Stimulated activated CD8-positive, alpha-beta memory T cell treated with anti-CD3 and anti-CD28 coated beads, Interleukin-7, amount 100 ng/mL, for 48 hours (primary cell): Measurements from ENCODE around the gene DNAJB6.

Experiments used
- DNase-seq, 2 donors: peaks; one replicate each; pipeline ENCODE4 v3.0.0-alpha.2; 2020; ENCODE audit warnings: low read depth in 1 of 2; ENCODE audit errors: extremely low read depth in 1 of 2

Gene DNAJB6

DNA sequence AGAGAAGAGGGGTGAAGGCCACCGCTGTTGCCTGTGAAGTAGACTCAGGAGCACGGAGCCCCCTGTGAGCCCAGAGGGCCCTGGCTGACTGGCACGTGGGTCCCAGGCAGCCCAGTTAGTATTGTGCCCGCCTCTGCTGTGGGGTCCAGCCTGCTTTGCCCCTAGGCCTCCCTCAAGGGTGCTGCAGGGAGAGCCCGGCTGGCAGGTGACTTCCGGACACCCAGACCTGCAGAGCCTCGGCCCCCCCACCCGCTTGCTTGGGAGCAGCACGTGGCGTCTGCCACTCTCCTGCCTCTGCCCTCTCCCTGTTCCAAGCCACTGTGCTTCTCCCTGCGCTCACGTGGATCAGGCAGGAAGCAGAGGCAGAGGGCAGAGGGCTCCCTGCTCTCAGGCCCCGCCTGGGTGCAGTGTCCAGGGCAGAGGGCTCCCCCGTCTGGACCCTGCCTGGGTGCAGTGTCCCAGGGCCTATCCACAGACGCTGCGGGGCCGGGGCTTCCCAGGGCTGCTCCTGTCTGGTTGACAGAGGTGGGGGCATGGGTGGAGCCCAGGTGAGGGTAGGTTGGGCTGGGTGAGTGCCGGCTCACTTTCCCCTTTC, 88.4 kb downstream of the DNAJB6 start:
- DNase-seq, result no peak

DNA sequence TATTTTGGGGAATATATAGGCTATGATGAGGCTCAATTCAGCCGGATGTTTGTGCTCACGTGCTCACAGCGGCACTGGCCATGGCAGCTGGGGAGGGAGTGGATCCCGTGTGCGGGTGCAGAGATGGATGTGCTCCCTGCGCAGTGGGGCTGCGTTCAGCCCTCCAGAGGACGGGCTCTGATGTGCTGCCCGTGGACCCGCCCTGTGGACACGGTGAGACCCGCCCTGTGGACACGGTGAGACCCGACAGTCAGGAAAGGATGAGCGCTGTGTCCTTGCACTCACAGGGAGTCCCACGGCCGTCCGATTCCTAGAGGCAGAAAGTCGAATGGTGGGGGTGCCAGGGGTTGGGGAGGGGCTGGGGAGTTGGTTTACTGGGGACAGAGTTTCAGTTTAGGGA, 89.0 kb downstream of the DNAJB6 start:
- DNase-seq, result no peak

DNA sequence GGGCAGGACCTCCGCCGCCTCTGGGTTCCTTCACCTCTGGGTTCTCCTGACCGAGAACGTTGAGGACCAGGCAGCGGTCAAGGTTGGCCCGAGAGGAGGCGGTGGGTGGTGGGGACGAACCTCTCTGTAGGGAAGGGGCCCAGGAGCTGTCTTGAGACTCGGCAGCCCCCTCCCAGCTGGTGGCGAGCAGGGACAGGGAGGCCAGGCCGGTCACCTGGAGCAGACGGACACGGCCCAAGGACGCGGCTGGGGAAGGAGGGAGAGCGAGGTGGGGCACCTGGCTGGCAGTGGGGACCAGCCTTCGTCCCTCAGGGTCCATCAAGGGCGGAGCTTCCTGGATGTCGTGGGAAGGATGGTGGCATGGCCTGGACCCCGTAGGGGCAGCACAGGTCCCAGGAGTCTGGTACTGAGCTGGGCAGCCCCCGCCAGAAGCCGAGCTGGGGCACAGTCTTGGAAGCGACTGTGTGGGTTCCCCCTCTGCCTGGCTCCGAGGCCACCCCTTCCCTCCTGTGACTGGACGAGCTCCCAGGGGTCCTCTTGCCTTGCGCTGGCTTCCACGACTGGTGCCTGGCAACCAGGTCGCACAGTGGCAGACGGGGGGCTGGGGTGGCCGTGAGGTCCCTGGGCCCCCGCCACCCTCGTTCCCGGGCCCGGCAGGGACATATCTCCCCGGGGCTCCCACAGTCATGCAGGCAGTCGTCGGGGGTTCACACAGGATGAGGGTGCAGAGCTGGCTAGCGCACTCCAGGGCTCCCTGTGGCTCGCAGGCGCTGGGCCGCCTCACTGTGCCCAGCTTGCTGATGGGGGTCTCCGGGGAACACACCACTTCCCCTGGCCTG, 89.9 kb downstream of the DNAJB6 start:
- DNase-seq, result no peak

DNA sequence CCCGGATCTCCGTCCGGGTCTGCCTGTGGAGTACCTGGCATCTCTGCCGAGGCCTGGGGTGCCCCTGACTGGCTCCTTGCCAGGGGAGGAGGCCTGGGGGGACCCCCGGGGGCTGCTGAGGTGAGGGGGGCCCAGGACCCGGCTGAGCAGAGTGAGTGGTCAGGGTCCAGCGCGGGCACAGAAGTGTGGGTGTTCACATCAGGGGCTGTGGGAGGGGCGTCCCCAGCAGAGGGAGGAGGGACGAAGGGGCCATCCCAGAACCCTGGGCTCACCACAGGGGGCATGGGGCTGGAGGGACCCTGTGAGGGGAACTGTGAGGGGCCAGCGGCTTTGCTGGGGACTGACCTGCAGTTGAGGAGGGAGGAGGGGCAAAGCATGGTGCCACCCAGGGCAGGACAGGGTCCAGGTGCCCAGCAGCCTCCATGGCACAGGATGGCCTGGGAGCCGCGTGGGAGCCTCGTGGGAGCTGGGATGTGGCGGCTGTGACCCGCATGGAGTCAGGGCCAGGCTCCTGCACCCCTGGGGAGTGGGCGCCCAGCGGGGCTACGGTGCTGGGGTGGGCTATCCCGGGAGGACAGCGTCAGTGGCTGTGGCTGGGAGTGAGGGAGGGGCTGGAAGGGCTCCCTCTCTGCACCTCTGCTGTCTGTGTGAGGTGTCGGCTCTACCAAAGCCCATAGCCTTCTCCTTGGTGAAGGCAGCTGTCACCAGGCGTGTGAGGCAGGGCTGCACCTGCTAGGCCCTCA, 91.2 kb downstream of the DNAJB6 start:
- DNase-seq, result no peak

DNA sequence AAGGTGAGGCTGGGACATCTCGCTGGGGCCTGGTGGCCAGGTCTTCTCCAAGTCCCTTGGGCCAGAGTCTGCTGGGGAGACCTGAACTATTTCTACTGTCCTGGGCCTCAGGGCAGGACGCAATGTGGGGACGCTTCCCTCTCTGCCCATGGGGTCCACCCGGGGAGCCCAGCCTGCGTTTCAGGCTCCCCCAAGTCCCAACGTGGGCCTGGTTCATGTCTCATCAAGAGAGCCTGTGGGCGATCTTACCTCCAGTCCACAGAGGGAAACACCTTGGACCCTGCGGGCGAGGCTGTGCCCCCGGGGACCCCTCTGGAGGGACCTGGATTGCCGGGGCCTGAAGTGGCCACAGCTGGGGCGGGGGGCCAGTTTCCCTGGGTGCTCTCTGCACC, 91.7 kb downstream of the DNAJB6 start:
- DNase-seq, result no peak

DNA sequence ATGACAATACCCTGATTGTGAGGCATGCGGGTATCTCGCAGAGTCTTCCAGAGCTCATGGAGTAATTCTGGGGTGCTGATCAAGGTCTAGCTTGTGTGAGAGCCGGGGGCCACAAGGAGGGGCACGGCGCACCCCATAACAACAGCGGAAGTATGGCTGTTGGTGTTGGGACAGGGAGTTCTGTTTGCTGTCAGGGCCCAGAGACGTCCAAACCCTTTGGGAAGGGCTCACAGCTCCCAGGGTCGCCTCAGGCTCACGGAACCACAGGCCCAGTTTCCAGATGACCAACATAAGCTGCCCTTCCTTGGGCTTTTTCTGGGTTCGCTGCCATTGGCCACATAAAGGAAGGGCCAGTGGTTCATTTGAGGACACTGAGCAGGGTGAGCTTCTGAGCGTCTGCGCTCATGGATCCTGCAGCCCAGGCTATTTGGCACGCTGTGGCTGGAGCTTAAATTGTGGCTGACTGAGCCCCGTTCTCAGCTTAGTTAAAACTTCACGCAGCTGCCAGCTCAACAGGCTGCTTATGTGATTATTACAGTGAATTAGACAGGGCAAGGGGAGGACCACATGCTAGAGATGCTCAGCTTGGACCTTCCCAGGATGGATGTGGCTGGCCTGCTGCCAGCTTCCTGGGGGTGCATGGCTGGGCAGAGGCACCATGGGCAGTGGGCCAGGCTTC, 92.3 kb downstream of the DNAJB6 start:
- no peak for DNase-seq

DNA sequence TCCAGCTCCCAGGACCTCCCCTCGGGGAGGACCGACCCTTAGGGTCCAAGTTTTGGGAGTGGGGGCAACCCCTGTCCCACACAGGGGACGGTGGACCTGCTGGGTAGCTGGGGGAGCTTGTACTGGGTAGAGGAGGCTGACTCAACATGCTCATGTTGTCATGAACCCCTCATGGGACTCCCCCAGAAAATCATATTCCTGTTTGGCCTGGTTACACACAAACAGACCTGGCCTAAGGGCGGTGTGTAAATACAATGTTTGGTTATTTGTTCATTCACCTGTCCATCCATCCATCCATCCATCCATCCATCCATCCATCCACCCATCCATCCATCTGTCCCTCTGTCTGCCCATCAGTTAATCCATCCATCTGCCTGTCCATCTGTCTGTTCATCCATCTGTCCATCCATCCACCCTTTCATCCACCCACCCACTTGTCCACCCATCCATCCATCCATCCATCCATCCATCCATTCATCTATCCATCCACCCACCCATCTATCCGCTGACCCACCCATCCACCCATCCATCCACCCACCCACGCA, 92.9 kb downstream of the DNAJB6 start:
- no peak for DNase-seq

DNA sequence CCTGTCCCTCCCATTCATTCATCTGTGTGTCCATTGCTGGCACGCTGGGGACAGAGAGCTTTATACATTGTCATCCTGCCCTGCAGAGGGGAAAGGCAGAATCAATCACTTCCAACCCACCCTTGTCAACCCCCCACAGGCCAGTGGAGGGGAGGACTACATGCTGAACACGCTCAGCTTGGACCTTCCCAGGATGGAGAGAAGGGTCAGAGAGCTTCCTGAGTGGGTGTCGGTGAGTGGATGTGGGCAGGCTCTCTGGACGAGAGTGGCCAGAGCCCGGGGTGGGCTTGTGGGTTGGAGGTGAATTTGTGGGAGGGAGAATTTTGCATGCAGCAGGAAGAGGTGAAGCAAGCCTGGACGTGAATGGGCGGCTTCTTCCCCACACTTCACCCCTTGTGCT, 93.9 kb downstream of the DNAJB6 start:
- no peak for DNase-seq

DNA sequence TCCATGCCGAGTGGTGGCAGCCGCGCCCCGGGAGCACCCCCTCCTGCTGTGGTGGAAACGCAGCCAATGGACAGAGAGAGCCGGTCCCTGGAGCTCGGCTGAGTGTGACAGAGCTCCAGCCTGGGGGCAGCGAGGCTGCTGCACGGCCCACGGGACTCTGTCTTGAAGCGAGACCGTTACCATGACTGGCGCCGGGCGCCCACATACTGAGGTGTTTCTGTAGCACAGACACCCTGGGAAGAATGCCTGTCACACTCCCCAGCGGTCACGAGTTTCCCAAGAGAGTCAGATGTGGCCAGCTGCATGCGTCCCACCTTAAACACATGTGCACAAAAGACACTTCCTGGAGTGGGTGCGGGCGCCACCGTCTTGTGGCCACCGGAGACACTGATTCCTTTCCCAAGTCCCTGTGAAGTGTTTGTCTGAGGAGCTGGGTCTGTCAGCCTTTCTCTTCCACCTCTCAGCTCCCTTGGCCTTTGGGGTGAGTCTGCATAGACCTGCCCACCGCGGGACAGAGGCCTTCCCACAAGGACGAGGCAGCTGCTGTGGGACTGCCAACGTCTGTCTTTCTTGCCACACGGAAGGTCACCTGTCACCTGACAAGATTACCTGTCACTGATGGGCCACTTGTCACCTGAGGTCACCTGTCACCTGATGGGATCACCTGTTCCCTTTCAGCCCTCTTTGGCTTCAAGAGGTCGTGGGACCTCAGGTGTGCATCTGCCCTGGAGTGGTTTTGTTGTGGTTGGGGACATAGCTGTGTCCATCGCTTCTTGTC, 94.6 kb downstream of the DNAJB6 start:
- DNase-seq, result no peak

DNA sequence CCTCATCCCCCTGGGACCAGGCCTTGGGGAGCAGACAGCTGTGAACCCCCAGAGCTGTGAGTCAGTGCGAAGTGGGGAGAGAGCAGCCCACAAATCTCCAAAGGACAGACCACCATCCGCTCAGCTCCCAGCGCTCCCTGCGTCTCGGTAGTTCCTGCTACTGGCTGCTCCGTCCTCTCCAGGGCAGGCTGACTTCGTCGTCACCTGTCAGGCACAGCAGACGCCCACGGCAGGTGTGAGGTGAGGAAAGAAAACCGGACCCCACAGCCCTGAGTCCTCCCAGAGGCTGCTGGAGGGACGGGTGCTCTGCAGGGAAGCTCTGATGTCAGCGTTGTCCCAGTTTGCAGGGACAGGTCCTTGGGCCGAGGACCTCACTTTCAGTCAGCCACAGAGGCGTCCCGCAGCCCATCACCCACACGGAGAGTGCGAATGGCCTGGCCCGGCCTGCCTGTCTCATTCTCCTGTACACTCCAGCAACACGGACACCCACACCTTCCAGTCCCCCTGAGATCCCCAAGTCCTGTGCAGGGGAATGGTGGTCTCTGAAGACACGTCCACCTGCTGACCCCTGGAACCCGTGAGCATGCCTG, 95.2 kb downstream of the DNAJB6 start:
- no peak for DNase-seq

DNA sequence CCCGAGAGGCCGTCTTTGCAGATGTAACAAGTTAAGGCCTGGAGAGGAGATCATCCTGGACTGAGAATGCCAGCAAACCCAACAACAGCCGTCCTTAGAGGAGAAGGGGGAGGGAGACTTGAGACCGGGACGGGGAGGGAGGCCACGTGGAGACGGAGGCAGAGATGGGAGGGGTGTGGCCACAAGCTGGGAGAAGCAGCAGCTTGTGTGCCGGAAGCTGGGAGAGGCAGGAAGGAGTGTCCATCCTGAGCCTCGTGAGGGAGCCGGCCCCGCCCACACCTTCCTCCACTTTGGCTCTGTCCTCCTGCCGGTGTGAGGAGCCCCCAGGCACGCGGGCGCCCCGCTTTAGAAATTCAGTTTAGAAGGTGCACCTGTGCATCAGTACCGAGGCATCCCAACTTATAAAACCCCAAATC, 95.7 kb downstream of the DNAJB6 start:
- DNase-seq, result no peak

DNA sequence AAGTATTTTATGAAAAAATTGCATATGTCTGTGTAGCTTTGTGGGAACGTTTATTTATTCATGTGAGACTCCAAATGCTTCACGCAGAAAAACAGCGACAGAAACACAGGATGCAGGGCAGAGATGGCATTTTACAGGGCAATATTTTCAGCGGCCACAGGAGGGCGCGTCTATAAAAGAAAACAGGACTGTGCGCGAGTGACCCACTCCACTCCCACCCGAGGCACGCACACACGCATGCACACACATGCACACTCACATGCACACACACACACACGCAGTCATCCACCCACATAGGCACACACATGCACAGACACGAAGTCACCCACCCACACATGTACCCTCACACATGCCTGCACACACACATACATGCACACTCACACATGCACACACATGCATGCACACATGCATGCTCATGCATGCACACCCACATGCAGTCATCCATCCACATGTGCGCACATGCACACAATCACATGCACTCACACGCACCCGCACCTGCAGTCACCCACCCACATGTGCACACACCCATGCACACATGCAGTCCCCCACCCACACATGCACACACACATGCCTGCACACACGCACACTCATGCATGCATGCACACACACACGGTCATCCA, 96.3 kb downstream of the DNAJB6 start:
- peak in 1 of 2 donors; percentile 30 for DNase-seq

DNA sequence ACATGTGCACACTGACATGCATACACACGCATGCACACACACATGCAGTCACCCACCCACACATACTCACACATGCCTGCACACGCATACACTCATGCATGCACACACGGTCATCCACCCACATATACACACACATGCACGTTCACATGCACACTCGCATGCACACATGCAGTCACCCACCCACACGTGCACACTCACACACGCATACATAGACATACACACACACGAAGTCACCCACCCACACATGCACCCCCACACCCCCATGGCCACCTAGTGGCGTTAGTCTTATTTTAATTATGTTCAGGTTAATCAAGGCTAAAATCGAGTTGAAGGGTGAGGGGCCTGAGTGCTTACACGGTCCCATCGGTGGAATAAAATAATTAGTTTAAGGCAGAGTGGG, 96.8 kb downstream of the DNAJB6 start:
- DNase-seq, result no peak

DNA sequence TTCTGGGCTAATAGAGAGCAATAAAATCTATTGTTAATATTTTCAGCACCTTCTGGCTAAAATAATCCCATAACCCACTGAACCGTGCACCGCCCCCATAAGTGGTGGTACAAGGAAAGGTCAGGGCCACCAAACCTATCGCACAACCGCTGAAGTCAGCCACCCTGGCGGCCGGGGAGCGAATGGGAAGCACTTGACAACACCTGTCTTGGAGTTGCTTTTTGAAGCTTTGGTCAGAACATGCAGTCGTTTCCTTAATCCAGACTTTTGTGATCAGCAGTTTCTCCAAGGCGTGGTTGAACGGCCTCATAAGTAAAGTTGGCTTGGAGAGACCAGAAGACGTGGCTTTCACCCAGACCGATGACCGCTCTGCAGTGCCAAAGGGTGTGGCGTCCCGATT, 97.4 kb downstream of the DNAJB6 start:
- DNase-seq, result no peak

DNA sequence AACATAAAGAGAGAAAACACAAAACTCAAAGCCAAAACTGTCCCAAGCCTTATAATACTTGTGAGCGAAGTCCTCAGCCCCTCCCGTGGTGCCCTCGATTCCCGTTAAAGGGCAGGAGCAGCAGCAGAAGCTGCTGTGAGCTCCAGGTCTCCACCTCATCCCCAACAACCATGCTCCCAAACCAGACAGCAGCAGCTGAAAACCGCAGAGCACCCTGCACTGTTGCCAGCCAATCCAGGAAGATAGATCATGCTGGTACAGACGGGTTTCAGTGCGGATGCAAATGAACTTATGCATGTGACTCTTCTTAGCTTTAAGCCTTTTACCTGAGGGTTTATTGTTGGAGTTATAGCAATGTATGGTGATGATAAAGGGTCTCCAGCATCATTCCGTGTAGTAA, 97.9 kb downstream of the DNAJB6 start:
- DNase-seq, result no peak

DNA sequence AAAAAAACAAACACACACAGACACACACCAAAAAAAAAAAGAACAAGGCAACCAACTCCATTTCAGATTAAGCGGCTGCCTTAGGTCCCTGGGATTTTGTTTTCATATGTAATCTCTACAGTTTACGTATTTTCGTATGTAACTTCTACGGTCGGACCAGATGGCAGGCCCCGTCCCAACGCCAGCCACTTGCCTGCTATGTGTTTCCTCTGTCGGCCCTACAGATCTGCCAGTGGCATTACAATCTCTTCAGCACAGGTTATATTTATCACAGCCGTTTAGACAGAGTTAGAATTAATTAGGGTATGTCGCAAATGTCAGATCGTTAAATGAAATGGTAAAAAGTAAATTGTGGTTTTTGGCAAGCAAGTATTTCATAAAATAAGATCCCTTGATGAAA, 99.3 kb downstream of the DNAJB6 start:
- no peak for DNase-seq

DNA sequence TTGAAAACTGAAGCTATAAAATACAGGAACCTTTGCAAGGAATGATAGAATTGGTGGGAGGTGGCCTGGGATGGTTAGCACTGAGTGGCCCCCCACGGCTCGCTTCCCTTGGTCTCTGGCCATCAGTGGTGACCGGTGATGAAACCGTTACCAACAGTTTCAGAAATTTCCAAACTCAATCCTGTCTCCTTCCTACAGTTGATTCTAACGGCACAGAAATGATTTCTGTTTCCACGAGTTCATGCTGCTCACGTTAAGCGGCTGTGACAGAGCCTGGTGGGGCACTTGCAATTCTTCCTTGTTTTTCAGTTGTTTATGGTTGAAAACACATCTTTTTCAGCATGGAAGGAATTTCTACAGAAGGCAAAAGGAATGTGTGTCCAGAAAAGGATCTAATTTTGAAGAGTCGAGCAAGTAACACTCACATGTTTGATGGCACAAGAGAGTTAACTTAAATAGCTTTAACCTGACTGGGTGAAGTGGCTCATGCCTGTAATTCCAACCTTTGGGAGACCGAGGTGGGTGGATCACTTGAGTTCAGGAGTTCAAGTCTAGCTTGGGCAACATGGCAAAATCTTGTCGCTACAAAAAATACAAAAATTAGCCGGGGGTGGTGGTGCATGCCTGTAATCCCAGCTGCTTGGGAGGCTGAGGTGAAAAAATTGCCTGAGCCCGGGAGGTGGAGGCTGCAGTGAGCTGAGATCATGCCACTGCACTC, 100.1 kb downstream of the DNAJB6 start:
- DNase-seq, result no peak

DNA sequence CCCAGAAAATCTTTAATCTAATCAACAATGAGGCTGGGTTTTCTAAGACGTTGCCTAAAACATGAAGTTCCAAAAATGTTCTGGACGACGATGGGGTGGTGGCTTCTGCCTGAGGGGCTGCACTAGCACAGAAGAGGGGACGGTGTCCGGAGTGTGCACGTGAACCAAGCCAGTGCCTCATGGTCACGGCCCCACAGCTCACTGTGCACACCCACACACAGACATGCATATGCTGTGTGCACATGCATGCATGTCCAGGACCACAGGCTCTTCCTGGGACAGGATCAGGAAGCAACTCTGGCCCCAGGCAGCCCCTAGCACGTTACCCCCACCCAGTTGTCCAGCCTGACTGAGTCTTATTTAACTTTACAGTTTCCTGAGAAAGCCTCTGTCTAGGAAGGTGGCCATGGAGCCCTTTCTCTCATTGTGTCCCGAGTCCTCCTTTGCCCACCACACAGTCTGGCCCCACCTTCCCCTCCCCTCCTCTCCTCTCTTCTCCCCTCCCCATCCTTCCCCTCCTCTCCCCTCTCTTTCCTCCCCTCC, 100.8 kb downstream of the DNAJB6 start:
- DNase-seq, result no peak
